ENCODE measurements around the gene CHST9.
"Not testable (repeated sequence)": the region's sequence is repeated elsewhere in the genome, so short reads cannot be mapped to it uniquely, and the experiment has no call there.

CHST9 gene

GRCh38 chr18:27094621-27095020 is 90.5 kb downstream of the CHST9 start:
- no peak for DNase-seq (ENCODE audit: low read depth)

DNA sequence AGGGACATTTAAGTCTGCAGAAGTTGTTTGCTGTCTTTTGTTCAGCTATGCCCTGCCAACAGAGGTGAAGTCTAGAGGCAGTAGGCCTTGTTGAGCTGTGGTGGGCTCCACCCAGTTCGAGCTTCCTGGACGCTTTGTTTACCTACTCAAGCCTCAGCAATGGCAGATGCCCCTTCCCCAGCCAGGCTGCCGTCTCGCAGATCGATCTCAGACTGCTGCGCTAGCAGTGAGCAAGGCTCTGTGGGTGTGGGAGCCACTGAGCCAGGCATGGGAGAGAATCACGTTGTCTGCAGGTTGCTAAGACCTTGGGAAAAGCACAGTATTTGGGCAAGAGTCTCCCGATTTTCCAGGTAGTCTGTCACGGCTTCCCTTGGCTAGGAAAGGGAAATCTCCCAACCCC is 91.8 kb downstream of the CHST9 start:
- DNase-seq (ENCODE audit: low read depth): not testable (repeated sequence)

DNA sequence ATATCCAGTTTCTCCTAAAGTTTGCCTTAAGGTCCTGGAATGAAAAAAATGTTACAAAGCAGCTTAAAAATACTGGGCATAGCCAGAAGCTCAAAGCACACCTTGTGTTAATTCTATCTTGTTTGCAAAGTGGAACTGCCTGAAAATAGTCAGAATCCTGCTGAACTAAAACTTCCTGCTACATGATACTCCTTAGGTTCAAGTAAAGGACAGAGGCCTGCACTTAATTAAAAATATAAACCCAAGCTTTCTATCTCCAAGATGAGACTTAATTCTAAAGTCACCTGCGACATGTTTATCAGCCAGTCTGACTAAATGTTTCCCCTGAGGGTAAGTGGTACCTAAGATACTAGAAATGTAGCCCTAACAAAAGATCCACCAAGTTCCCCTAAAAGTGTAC is 103.4 kb downstream of the CHST9 start:
- DNase-seq (ENCODE audit: low read depth): no peak

DNA sequence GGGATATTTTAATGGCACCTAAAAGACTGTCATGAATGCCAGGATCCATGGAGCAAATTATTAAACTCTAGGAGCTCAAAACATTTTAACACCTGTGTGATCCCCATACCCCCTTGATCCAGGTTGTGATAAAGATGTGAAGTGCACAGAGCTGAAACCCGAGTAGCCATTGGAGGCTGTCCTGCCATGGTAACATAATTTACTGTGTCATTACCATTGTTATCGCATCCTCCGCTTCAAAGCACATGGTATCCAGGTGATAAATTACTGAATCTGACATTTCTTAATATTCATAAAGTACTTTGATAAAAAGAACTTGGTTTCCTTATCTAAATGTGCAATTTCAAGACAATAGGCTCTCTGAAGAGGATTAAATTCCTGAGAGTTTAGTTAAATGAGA is 109.3 kb downstream of the CHST9 start:
- no peak for DNase-seq (ENCODE audit: low read depth)

- DNase-seq (ENCODE audit: low read depth): no peak
These were observed 111.7 kb downstream of the CHST9 start for GRCh38 chr18:27073404-27073830.

DNA sequence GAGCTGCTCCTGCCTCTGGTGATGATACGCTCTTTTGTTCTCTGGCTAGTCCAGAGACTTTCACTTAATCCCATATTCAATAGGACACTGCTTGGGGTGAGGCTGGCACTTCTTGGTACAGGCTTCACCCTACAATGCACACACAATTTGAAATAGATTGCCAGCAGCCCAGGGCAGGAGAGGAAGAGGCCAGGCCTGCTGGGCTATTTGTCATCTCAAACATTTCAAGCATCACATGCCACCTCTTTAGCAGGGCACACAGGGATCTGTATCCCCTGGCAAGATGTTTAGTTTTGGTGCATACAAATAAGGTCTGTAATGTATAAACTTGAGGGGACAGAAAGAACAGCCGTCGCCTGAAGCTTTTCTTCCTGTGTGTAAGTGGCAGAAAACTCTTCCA is 120.4 kb downstream of the CHST9 start:
- no peak for DNase-seq (ENCODE audit: low read depth)

DNA sequence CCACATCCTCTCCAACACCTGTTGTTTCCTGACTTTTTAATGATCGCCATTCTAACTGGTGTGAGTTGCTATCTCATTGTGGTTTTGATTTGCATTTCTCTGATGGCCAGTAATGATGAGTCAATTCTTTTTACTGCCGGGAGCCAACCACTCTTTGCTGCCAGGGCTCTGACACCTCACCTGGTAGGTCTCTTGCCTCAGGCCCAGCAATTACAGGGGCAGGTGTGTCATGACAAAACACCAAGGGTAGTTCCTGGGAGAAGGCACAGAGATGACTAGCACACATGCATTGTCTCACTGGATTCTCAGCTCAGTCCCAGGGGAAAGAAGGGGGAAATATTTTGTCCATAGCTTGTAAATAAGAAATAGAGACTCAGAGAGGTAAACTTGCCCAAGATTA is 122.3 kb downstream of the CHST9 start:
- no peak for DNase-seq (ENCODE audit: low read depth)

DNA sequence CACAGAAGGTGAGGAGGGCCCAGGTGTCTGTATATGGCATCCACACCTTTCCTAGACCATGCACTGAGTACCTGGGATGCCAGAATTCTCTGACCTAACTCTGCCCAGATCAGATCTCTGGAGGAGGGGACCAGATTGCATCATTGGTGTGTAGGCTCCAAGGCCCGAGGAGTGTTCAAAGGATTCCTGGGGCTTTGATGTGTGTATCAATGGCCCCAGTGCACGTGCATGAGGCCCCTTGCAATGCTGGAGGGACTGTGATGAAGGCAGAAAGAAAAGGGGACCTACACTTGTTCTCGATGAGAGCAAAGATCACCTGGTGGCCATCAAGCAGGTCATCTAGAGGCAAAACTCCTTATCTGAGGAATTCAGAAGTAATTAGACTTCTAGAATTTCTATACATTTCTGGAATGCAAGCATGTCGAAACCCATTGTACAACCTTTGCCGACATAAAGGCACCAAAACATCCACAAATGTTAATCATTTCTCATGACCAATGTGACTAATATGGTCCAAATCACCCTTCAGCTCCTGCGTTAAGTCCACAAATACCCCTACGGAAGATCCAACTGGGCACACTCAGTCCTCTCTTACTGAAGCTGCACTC is 123.5 kb downstream of the CHST9 start:
- no peak for DNase-seq (ENCODE audit: low read depth)

DNA sequence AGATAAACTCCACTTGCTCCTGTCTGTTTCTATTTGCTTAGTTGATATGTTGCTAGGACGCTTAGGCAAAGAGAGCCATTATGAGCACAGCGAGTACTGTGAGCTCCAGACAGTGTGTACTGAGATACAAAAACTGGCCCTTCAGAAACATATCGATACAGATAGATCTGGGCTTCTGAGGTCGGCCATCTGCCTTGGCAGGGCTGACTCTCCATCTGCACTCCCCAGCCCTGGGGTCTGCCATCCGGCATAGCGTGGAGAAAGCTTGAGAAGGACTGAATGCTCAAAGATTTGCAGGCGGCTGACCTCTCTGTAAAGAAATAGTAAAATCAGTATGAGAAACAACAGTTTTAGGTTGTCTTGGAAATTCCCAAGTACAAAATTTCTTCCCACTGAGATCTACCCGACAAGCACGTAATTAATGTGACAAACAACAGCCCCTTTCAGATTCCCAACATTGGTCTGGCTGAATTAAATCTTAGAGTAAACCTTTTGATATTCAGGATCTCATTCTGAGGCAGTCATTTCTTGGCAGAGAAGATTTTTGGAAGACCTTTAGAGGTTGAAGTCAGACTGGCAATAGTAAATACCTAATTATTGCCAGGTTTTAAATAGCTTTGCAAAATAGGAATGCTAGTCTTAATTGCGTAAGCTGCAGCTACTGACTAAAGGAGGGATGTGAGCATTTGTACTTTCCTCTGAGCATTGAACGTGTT is 127.4 kb downstream of the CHST9 start:
- DNase-seq (ENCODE audit: low read depth): no peak

DNA sequence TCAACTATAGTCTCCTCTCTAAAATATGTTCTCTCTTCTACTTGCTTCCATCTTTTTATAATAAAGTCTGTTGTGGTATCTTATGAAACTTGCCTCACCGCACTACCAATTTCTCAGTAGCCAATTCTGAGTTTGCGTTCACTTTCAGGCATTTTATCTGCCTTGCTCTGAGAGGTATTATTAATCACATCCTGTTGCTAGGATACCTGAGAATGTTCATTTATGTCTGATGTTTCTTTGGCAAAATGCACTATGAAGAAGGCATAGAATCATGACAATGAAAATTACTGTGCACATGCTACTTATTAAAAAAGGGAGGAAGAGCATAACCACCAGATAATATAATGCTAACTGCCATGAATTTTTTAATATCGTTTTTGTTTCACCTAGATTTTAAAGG is 130.2 kb downstream of the CHST9 start:
- DNase-seq (ENCODE audit: low read depth): no peak

- DNase-seq (ENCODE audit: low read depth): no peak
These were observed 135.1 kb downstream of the CHST9 start for GRCh38 chr18:27049969-27050368.

DNA sequence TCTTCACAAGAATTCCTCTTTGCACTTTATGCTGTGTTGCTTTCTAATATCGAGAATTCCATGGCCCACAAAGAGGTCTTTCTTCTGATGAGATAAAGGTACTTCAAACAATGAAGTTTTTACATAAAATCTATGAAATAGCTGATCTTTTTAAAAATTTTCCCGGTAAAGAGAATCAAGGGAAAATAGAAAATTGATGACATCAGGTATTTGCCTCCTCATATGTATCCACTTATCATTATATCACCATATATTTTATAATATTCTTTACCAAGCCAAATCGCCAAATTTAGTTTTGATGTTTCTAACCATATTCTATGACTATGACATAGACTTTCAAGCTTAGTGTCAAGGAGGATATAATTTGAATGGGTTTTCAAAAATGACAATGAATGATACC is 139.8 kb downstream of the CHST9 start:
- no peak for DNase-seq (ENCODE audit: low read depth)

GRCh38 chr18:27042177-27042576 is 142.9 kb downstream of the CHST9 start:
- no peak for DNase-seq (ENCODE audit: low read depth)

- no peak for DNase-seq (ENCODE audit: low read depth)
These were observed 144.3 kb downstream of the CHST9 start for GRCh38 chr18:27040796-27041195.

- DNase-seq (ENCODE audit: low read depth): no peak
These were observed 151.4 kb downstream of the CHST9 start for GRCh38 chr18:27033722-27034121.

DNA sequence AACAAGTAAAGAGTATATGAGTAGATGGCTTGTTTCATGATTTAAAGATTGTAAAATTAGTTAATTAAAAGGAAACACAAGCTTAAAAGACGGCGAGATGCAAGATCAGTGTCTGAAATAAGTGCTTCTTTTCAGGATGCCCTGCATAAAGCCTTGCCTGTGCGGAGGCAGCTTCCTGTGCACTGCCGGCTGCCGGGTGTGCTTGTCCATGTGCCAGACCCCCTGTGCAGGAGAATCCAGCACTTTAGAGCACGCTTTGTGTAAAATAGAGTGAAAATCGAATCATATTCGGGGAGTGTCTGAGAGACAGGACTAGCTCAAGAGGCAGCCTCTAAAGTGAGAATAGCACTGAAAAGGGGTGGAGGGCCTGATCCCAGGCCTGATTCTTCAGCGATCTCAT is 154.7 kb downstream of the CHST9 start:
- no peak for DNase-seq (ENCODE audit: low read depth)

DNA sequence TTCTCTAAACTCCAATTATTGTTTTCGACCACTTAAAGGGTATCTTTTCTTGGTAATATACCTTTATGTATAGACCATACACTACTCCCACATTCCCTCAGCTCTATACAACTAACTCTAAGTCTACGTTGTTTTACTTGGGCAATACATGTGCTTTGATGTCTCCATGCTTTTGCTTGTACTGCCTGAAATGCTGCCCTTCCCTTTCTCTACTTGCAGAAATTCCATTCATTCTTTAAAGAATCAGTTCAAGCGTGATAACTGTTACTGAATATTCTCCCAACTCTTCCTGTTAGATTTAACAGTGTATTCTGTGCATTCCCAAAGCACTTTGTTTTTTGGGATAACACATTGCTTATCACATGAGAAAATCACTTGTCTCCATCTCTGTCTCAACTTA is 162.6 kb downstream of the CHST9 start:
- no peak for DNase-seq (ENCODE audit: low read depth)

GRCh38 chr18:27017901-27018500 is 167.1 kb downstream of the CHST9 start:
- no peak for DNase-seq (ENCODE audit: low read depth)

DNA sequence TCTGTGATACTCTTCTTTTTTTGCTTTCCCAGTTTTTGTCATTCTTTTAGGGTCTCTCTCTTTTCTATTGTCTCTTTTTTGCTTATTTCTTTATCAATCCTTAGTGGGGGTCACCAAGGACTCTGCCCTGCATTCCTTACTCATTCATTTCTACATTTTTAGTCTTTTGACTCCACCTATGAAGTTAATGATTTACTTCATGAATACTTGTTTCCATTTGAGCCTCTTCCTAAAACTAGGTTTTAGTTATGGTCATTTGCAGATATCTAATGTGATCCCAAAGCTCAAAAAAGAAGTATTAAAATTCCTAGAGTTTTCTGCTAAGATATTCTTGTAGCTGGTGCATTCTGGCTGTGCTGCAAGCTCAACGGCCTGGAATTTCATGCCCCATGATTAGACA is 170.3 kb downstream of the CHST9 start:
- DNase-seq (ENCODE audit: low read depth): no peak

GRCh38 chr18:27010784-27011183 is 174.3 kb downstream of the CHST9 start:
- no peak for DNase-seq (ENCODE audit: low read depth)

GRCh38 chr18:27009293-27009692 is 175.8 kb downstream of the CHST9 start:
- DNase-seq (ENCODE audit: low read depth): no peak

DNA sequence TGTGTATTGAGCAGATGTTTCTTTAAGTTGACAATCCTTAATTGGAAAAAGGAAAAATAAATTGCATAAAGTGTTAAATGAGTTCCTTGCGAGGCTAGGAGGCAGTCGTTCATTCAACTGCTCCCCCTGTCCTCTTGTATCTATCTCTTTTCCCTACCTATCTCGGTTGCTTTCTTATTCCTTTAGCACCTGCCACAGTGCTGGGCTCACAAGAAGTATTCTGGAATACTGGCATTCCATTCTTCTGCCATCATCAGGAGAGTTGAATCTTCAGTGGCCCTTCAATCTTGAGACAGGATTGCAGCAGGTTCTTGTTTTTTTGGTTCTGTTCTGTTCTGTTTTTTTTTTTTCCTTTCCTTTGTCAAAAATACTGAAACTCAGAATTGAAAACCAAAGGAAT is 176.5 kb downstream of the CHST9 start:
- no peak for DNase-seq (ENCODE audit: low read depth)

GRCh38 chr18:27007880-27008279 is 177.2 kb downstream of the CHST9 start:
- no peak for DNase-seq (ENCODE audit: low read depth)

- DNase-seq (ENCODE audit: low read depth): no peak
These were observed 179.5 kb downstream of the CHST9 start for GRCh38 chr18:27005589-27005988.
